Colonic mucosa (tissue), 4 donors: Measurements from ENCODE around the gene RBM39. TPM values are rescaled to one million over a fixed set of nuclear protein-coding genes. Genes with fewer than 3 reads are reported as not detected.
"Not testable (repeated sequence)": the region's sequence is repeated elsewhere in the genome, so short reads cannot be mapped to it uniquely, and the experiment has no call there.

Experiments
- DNase-seq: peaks from one replicate; pipeline ENCODE4 v3.0.0-alpha.2; 2020
- H3K27ac ChIP-seq: fragments of 200-600 bp; one replicate; pipeline ENCODE4 v1.8.0; 2021
- H3K27me3 ChIP-seq: fragments of 200-600 bp; one replicate; pipeline ENCODE4 v1.8.0; 2021
- H3K36me3 ChIP-seq: fragments of 200-600 bp; one replicate; pipeline ENCODE4 v1.8.0; 2021
- H3K4me1 ChIP-seq: fragments of 200-600 bp; one replicate; pipeline ENCODE4 v1.8.0; 2021; ENCODE audit warnings: mild to moderate bottlenecking
- H3K4me3 ChIP-seq: fragments of 200-600 bp; one replicate; pipeline ENCODE4 v1.8.0; 2021
- H3K9ac ChIP-seq, 2 donors: one replicate each; pipeline ENCODE4 v1.7.0; 2013; ENCODE audit warnings: control low read depth in 2 of 2, low read depth in 2 of 2, low read length in 2 of 2
- H3K9me3 ChIP-seq: fragments of 200-600 bp; one replicate; pipeline ENCODE4 v1.8.0; 2021
- CTCF ChIP-seq: fragments of 200-600 bp; IDR thresholded peaks from one replicate; pipeline ENCODE4 v1.8.0; 2022; ENCODE audit warnings: antibody characterized with exemption, mild to moderate bottlenecking
- intact Hi-C: fragments of 100-400 bp; cut with DNase I; formaldehyde crosslinking; loops from one replicate; pipeline ENCODE4 v1.14.1; 2022
- total RNA-seq, 2 donors: library from RNA; stranded (reverse); fragmentation: NEBNext Ultra II Directional in 1 of 2; extraction: Animal tissue kit (Norgen Biotek cat#: 25700) in 1 of 2; gene quantifications; one replicate each; pipeline ENCODE4 v1.2.1, GENCODE V29; 2021
- donor health status: healthy.
- donor health status: DM: no; HTN: no; CAD: no.
- donor health status: DM: no; HTN: no; CAD: no.

RBM39 gene
- total RNA-seq, 2 donors from 2014 or later: 228 to 248 TPM

- no peaks in the 10 kb centered on the region for H3K4me1 ChIP-seq
- H3K4me3 ChIP-seq: no peak overlapping the region
- DNase-seq: no peak
- no peaks in the 10 kb centered on the region for H3K9me3 ChIP-seq
- TF ChIP-seq CTCF: no peak
- no peak overlapping the region for H3K9ac ChIP-seq
- H3K27ac ChIP-seq: no peak overlapping the region
- H3K27me3 ChIP-seq: no peaks in the 10 kb centered on the region
- peaks cover 73% of the 10 kb centered on the region for H3K36me3 ChIP-seq
- intact Hi-C loops: no loop called here
Measured at GRCh38 chr20:35715652-35716051, 26.4 kb downstream of the RBM39 start.

- Histone ChIP-seq H3K4me1 (no peaks in the 10 kb centered on the region), H3K9me3 (no peaks in the 10 kb centered on the region), H3K36me3 (peaks cover 74% of the 10 kb centered on the region), H3K27ac (no peak overlapping the region), H3K27me3 (no peaks in the 10 kb centered on the region), H3K4me3 (no peak overlapping the region), H3K9ac (no peak overlapping the region)
- intact Hi-C loops: no loop called here
- DNase-seq: no peak
- TF ChIP-seq CTCF: no peak
Measured at GRCh38 chr20:35714127-35714526, 27.9 kb downstream of the RBM39 start.

- H3K9me3 ChIP-seq, H3K27me3 ChIP-seq, intact Hi-C loops, H3K4me1 ChIP-seq, H3K4me3 ChIP-seq, H3K27ac ChIP-seq, DNase-seq, H3K9ac ChIP-seq: not testable (repeated sequence)
- H3K36me3 ChIP-seq: peaks cover 76% of the 10 kb centered on the region
Measured at GRCh38 chr20:35713120-35713519, 28.9 kb downstream of the RBM39 start.

- H3K9ac ChIP-seq: no peak overlapping the region
- no peak for DNase-seq
- no peak overlapping the region for H3K4me3 ChIP-seq
- H3K27ac ChIP-seq: no peak overlapping the region
- H3K27me3 ChIP-seq: no peaks in the 10 kb centered on the region
- intact Hi-C loops: no loop called here
- peaks cover 65% of the 10 kb centered on the region for H3K36me3 ChIP-seq
- TF ChIP-seq CTCF: no peak
- no peaks in the 10 kb centered on the region for H3K9me3 ChIP-seq
- H3K4me1 ChIP-seq: no peaks in the 10 kb centered on the region
Measured at GRCh38 chr20:35711588-35712209, 30.4 kb downstream of the RBM39 start.

GRCh38 chr20:35710884-35711587 is 31.0 kb downstream of the RBM39 start:
- Histone ChIP-seq H3K9ac (no peak overlapping the region), H3K4me1 (no peaks in the 10 kb centered on the region), H3K36me3 (peaks cover 65% of the 10 kb centered on the region), H3K9me3 (no peaks in the 10 kb centered on the region), H3K27ac (no peak overlapping the region), H3K4me3 (no peak overlapping the region), H3K27me3 (no peaks in the 10 kb centered on the region)
- no peak for DNase-seq
- no peak for TF ChIP-seq CTCF
- intact Hi-C loops: no loop called here

GRCh38 chr20:35710039-35710438 is 32.0 kb downstream of the RBM39 start:
- H3K27me3 ChIP-seq: no peaks in the 10 kb centered on the region
- no peak for TF ChIP-seq CTCF
- no peaks in the 10 kb centered on the region for H3K4me1 ChIP-seq
- no peaks in the 10 kb centered on the region for H3K9me3 ChIP-seq
- H3K9ac ChIP-seq: no peak overlapping the region
- H3K36me3 ChIP-seq: peaks cover 65% of the 10 kb centered on the region
- H3K27ac ChIP-seq: no peak overlapping the region
- H3K4me3 ChIP-seq: no peak overlapping the region
- no peak for DNase-seq
- intact Hi-C loops: no loop called here
